T-helper 1 cell treated with Interleukin-12 subunit alpha and Interleukin-12 subunit beta and Interleukin-4 antibody, amounts not matched to agents 30 ng/mL and 1 ng/mL, for 36 hours (primary cell): ENCODE data around the gene AFF1. TPM values are rescaled to one million over a fixed set of nuclear protein-coding genes. Genes with fewer than 3 reads are reported as not detected.
"Not testable (repeated sequence)": the region's sequence is repeated elsewhere in the genome, so short reads cannot be mapped to it uniquely, and the experiment has no call there.

Source experiments
- intact Hi-C: fragments of 100-400 bp; cut with micrococcal nuclease; formaldehyde crosslinking; loops from one replicate; pipeline ENCODE4 v1.15.1; 2024
- total RNA-seq: library from RNA; stranded (reverse); gene quantifications from 2 replicates; pipeline ENCODE4 v1.2.3, GENCODE V29; 2022

The AFF1 gene
- total RNA-seq, 1 donor from 2014 or later, result 76.0 TPM

DNA sequence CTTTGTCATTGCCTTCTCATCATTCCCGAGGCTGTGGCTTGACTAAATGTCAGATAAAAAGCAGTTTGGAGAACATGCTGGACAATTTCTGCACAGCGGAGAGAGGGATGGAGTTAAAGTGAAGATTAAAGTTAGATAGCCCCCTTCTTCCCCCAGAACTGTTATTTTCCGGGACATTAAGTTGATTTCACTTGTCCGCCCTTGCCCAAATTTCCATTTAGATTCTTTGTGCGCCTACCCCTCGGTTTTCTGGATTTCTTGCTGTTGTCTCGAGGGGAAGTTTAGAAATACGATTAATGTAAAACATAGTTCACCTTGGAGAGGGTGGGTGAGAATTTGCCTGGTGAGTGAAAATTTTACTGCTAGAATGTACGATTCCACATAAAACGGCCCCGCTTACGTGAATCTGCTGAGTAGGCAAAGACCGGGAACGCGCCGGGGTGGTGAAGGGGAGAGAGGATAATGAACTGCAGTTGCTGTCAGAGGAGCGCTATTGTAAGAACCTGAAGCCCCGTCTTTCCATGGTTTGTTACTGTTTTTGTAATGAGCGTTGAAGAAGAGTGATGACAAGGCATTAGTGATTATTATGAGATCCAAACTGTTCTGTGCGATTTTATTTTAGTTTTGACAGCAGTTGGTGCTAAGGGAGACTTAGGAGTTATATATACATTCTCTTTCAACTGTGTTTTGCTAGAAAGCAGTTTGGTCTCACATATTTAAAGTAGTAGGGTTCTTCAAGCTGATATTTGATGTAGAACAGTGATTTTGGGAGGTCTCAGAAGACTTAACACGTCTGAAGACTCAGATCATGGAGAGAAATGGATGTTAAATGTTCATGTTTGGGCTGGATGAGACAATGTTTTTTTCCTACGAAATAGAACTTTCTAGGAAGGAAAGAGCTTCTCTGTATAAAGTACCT, 73.0 kb downstream of the AFF1 start:
- intact Hi-C loops, result loop anchor here (1.0 to 10.0 kb wide), 7 partner anchors 8 to 1587 kb away; partner anchors contain the start of genes HERC3, HERC5, HSD17B11 and PPM1K

DNA sequence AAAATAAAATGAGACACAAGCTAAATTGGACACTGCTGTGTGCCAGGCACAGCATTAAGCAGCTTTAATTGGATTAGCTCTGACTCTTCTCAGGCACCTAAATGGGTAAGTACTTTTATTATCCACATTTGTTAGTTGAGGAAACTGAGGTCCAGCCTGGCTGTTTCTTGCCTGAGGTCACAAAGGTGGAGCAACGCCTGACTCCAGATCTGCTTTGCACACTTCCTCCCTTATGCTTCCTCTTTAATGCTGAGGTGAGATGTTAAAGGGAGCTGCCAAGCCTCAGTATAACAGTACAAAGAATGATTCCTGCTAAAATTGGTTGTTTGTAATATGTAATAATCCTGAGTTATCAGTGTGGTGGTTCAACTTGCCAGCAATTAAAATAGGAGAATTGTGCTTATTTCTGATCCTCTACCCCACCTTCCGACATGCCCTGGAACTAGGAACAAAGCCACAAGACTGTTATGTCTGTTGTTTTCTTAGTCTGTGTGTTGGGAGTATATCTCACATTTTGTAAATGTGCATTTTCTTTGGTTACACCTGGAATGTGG, 74.4 kb downstream of the AFF1 start:
- intact Hi-C loops, result loop anchor here (10.0 kb wide), 1 partner anchor 1586 kb away; the partner anchor contains the start of gene HERC3

DNA sequence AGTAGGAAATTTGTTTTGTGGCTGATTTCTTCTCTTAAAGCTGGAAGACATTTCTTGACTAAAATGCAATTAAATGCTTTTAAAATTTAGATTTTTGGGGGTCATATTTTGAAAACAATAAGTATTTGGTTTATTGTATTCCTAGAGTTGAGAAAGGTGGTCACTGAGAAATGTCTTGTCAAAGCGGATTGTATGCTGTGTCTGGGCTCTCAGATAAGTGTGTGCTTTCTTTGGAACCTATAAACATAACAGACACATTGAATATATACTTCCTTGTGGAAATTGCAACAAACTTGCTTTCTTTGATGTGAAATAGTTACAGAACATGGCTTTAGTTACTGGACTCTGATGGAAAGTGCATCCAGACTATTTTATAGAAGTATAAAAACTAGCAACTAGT, 75.4 kb downstream of the AFF1 start:
- intact Hi-C loops, result no loop called here

DNA sequence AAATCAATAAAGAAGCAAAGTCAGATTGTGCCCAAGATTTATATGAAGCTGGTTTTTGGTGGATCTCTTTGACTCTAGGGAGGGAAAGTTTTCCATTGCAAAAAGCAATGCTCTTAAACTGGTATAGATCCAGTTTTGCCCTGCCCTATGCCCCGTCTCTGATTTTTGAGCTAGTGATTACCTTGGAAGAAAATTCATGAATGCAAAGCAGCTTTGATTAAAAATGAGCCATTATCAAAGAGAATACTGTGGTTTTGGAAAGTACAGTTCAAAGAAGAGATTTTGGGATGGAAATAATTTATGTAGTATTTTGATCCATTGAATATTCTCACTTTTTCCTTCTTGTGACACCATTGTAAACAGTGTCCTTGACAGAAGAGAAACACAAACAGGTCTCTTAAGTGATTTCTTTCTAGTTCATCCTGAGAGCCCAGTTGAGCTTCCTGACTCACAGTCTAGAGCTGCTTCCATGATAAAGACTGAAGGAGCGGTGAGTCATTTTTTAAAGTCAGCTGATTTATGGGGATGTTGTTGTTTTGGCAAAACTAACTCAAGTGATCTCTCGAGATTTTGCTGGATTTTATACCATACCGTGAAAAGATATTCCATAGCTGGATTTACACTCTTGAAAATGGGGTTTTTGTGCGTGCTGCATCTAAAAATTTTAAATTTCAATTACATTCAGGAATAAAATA, 76.7 kb downstream of the AFF1 start:
- intact Hi-C loops, result no loop called here

DNA sequence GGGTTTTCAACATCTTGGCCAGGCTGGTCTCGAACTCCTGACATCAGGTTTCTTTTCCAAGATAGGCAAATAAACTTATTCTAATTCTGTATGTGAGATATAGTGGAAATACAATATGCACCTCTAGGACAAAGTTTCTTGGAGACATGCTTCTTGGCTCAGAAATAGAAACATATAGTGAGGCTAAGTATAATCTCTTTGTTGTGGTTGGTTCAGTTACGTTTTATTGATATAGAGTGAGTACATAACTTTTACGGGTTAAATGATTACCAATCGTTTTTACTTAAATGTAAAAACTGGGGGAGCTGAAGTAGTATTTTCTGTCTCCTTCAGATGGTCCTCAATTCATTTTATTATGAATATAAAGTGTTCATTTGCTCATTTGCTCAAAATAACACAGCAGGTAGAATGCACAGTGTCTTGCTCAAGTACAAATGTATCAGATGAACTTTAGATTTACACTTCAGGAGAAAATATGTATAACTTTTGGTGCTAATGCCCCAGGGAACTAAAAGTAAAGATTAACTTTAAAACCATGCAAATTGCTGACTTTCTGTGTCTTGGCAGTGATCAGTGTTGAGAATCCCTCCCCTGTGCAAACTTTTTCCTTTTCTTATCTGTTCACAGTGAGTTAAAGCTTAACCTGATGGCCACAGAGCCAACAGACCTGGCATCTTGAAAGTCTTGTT, 77.6 kb downstream of the AFF1 start:
- intact Hi-C loops, result no loop called here

DNA sequence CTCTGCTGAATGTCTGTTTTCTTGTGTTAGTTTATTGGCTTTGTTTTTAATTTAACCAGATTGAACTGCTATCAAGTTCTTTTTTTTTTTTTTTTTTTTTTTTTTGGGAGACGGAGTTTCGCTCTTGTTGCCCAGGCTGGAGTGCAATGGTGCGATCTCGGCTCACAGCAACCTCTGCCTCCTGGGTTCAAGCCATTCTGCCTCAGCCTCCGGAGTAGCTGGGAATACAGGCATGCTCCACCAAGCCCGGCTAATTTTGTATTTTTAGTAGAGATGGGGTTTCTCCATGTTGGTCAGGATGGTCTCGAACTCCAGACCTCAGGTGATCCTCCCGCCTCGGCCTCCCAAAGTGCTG, 78.1 kb downstream of the AFF1 start:
- intact Hi-C loops, result not testable (repeated sequence)

DNA sequence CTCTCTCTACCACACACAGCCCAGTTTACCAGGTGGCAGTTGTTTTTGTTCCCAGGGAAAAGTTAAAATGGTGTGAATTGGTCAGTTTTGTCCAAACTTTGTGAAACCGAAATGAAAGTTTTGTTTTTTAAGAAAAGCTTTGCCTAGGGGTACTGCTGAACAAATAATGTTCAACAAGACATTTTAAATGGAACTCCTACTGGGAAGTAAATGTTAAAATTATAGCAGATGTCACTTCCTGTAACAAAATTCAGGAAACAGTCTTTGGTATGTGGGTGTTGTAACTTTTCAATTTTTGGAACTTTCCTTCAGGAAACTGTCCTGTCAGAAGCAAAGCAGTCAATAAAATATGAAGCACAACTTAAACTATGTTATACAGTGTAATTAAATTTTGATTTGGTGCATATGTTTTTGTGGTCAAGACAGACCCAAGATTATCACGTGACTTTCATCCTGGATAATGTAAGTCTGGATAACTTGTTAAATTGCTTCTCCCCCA, 79.5 kb downstream of the AFF1 start:
- intact Hi-C loops, result no loop called here

DNA sequence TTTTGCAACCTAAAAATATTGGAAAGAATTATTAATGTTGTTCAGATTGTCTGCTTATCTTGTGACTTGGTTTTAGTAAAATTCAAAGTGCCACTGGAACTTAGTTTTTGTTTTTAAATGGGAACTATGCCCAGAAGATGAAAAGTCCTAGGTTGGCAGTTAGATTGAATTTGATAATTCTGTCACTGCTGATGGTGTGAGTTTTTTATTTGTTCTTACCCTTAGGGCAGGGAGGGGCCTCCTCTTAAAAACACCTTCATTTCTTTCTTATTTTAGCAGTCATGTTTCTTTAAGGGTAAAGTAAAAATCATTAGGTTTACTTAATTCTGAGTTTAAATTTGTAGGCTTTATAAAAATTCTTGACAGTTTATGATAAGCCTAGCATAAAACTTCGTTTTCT, 80.6 kb downstream of the AFF1 start:
- intact Hi-C loops, result loop anchor here (1.0 kb wide), 1 partner anchor 8 kb away; no protein-coding TSS in a partner anchor

DNA sequence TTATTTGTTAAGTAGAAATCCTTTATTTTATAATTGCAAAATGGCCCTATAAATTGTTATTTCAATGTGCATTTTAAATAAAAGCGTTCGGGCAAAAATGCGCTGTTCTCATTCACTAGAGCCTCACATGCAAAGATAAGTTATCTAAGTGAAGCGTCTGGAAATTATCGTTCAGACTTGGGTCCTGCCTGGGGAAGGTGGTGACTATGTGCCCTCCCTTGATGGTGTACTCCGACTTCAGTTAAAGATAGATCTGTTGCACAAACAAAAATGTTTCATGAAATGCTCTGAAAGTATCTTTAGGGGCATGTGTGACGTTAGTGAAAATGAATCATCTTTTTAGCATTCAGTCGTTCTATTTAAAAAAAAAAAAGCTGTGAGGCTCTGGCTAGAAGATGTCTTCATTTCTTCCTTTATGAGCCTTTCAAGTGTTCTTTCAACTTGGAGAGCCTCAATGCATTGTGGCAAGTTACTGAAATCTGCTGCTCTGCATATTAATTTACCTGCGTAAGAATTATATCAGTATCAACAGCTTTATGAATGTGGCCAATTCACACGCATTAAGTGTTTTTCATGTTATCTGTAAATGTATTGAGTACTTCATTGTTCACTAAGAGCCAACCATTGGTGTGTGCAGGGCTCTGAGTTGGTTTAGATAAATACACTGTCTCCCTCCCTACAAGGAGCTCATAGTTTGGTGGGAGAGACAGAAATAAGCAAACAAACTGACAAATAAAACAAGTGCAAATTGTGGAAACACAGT, 83.0 kb downstream of the AFF1 start:
- intact Hi-C loops, result no loop called here

DNA sequence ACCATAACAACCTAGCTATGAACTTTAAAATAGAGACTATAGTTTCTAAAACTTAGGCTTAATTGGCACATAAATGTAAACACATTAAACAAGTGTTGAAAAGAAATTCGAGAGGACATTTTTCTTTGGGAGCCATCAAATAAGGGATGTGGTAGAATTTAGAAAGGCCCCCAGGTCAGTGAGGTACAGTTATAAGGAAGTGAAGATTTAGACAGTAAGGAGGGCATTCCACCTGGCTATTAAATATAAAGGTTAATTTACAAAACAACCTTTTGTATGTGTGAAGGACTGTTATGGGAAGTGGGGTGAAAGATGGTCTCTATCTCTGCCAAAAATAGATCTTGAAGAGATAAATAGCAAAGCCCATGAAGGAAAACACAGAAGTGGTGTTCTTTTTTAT, 83.9 kb downstream of the AFF1 start:
- intact Hi-C loops, result loop anchor here (1.0 kb wide), 1 partner anchor 10 kb away; no protein-coding TSS in a partner anchor

DNA sequence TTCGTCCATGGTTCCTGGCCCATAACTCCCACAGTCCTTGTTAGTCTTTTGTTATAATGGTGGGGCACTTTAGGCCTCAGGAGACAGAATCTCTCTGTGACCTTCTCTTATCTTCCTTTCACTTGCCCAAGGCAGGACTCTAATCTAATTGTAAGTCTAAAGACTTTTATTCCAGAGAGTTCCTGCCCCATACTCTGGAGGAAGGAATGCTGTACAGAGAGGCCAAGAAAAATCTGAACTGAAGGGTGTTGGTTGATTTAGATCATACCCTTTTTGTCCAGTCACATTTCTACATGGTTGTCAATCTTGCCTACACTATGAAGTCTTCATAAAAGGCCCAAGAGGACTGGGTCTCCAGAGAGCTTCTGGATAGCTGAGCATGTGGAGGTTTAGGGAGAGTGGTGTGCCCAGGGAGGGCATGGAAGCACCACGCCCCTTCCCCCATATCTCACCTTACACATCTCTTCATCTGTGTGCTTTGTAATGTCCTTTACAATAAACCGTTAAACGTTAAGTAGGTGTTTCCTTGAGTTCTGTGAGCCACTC, 84.5 kb downstream of the AFF1 start:
- intact Hi-C loops, result loop anchor here (1.0 kb wide), 1 partner anchor 11 kb away; no protein-coding TSS in a partner anchor

DNA sequence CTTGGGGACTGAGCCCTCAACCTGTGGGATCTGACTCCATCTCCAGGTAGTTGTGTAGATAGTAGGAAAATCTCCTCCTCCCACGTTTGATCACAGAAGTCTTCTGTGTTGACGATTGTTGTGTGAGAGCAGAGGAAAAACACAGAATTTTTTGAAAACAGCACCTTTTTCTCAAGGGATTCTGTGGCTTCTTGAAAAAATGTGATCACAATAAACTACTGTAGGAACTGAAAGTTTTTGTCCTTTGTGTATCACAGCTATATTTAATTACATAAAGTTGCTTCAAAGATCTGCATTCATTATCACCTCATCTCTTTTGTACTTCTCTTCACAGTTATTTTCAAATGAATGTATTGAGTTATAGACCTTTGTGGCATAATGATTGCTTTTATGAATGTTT, 85.1 kb downstream of the AFF1 start:
- intact Hi-C loops, result loop anchor here (1.0 kb wide), 1 partner anchor 12 kb away; no protein-coding TSS in a partner anchor

DNA sequence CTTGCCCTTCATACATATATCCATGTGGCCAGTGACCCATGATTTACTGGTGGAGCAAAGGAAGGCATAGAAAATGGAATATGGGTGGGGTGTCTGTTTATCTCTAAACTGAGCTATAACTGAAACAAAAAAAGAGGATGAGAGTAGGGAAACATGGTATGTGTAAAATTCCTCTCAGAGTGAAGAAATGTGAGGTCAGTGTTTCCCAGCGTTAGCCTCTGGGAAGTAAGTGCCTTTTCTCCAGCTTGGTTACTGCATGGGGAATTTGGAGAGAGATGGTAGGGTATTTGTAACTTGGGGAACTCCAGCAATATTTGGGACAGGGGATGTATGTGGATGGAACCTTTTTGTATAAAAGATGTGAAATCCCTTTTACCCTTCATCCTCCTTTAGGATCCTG, 89.4 kb downstream of the AFF1 start:
- intact Hi-C loops, result no loop called here

DNA sequence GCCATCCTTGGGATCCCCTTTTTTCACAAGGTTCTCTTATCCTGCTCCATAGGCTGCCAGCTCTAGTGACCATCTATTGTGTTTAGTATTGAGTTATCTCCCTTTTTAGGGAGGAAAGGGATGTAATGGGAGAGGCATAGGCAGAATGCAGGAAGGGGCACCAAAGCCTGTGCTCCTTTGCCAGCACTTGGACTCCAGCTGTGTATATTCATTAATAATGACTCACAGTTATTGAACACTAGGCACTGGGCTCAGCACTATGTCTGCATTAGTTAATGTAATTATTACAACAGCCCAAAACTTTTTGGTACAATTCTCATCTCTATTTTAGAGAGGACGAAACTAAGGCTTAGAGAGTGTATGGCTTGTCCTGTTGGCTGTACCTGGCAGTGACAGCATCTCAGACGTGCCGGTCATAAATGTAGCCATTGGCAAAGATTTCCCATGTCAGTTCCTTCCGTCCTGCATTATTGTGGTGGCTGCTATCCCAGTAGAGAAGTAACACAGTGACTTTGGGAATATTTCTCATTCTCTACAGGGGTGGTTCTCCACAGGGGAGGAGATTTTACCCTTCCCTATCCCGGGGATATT, 90.3 kb downstream of the AFF1 start:
- intact Hi-C loops, result no loop called here

DNA sequence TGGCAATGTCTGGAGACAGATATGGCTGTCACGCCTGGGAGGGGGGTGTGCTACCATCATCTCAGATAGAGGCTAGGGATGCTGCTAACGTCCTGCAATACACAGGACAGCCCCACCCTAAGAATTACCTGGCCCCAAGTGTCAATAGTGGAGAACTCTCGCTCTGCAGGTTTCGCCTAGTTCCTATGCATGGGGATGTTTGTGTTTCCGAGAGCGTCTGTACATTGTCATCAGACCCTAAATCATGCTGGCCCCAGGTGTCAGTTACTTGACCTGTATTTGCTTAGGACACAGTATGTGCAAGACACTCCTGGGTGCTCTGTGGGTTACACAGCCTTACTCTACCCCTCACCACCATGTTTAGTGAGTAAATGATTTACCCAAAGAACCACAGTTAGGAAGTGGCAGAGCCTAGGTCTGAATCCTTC, 90.8 kb downstream of the AFF1 start:
- intact Hi-C loops, result no loop called here

DNA sequence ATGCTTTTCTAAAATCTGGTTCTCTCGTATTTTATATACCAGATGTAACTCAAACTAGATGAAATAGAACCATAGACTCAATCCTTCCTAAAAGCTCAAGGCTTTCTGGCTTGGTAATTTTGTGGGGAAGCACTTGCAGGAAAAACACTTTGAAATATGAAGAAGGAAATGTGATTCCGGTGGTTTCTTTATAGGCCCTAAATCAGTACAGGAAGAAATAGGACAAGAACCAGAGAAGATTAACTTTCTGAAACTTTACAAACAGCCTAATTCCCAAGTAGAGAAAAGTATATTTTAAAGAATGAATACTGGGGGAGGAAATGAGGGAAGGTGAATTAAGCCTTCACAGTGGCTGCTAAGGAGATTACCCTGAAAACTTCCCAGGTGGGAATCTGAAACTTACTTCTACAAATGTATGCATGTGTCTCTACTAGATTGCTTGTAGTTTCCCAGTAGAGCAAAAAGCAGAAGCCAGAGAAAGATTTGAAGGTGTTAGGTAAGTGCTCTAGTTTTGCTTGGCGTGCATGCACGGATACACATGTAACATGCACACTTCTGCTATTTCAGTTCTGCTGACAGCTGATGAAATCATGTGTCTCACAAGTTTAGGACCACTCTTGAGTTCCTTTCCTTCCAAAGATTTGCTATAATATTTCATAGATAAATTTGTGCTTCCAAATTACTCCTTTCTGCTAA, 92.1 kb downstream of the AFF1 start:
- intact Hi-C loops, result no loop called here

DNA sequence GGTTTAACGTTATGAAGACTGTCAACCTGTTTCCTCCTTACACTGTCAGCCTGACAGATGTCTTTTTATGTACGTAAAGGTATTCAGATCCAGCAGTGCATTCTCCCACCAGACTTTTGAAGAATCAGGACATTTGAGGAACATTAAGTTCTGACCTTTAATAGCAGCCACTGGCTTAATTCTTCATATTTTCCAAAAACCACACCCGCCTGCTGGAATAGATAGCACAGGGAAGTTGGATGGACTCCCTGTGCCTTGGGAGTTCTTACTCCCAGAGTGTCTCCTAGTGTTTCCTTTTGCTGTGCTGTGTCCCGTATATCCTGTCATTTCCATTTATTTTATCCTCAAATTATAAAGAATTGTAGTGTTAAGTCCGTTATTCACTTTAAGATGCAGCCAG, 94.5 kb downstream of the AFF1 start:
- intact Hi-C loops, result no loop called here

DNA sequence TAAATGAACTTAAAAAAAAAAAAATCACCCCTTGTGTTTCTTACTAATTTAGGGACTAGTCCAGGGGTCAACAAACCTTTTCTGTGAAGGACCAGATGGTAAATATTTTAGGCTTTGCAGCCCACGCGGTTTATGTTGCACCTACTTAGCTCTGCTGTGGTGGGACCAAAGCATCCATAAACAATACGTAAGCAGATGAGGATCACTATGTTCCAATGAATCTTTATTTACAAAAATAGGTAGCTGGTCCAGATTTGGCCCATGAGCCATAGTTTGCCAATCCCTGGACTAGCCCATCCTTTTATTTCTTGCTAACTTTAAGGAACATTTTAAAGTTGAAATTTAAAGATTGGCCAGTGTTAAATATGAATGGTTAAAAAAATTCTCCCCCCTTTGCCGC, 95.3 kb downstream of the AFF1 start:
- intact Hi-C loops, result no loop called here
